ENCODE data around the gene KRT79. TPM values are rescaled to one million over a fixed set of nuclear protein-coding genes. Genes with fewer than 3 reads are reported as not detected.

KRT79 gene
- total and polyA plus RNA-seq, 2 of the 8 experiments (the other 6 are each of a cell fraction or from before 2014, with no cell fraction given), result not detected

- no peak for TF ChIP-seq SIN3A (conservative IDR thresholded peaks at IDR 0.05 in 1 of 2, IDR thresholded peaks at IDR 0.05 in 1 of 2; ENCODE audit: low read depth in 1 of 2, low read length in 2 of 2)
- no peak for TF ChIP-seq SRF (IDR thresholded peaks at IDR 0.05; ENCODE audit: low read depth, low read length)
- no peak for TF ChIP-seq RXRA (IDR thresholded peaks at IDR 0.05; ENCODE audit: insufficient read depth, low read depth, low read length)
- no peak for TF ChIP-seq CHD2 (IDR thresholded peaks at IDR 0.05; ENCODE audit: low read length)
- no peak for TF ChIP-seq EP300 (IDR thresholded peaks at IDR 0.05; ENCODE audit: borderline replicate concordance in 1 of 2, low read depth in 2 of 2, low read length in 2 of 2)
- no peak for TF ChIP-seq SP1 (IDR thresholded peaks at IDR 0.05; ENCODE audit: low read depth, low read length)
- TF ChIP-seq KDM1A (IDR thresholded peaks at IDR 0.05; ENCODE audit: borderline replicate concordance, low read length), result no peak
- no peak for TF ChIP-seq PHF8 (conservative IDR thresholded peaks at IDR 0.05; ENCODE audit: low read depth, low read length)
- H2BK20ac ChIP-seq (ENCODE audit: low read length), result no peak overlapping the region
- H3K79me1 ChIP-seq (ENCODE audit: low read depth, low read length), result no peaks in the 10 kb centered on the region
- H3K4me2 ChIP-seq (ENCODE audit: insufficient read depth in 1 of 2, low read depth in 2 of 2, low read length in 2 of 2), result no peak overlapping the region
- no peak overlapping the region for H3K4me3 ChIP-seq (ENCODE audit: extremely low read depth in 1 of 4, insufficient read depth in 2 of 4, low read depth in 3 of 4, low read length in 4 of 4)
- 75% methylated on average over 7 of the region's 7 CpGs; no CpG with 5 or more reads in 1 of the 2 experiments for WGBS, 2 experiments (ENCODE audit: extremely low coverage in 1 of 2, insufficient coverage in 1 of 2, insufficient read length in 1 of 2, insufficient replicate concordance in 2 of 2, low coverage in 1 of 2, low lambda C conversion rate in 2 of 2, missing lambda C conversion rate in 1 of 2)
- H2BK15ac ChIP-seq (ENCODE audit: low read length), result no peak overlapping the region
- no peak overlapping the region for H3K18ac ChIP-seq (ENCODE audit: extremely low read depth, low read length)
- no peak overlapping the region; the same call in 1 of the 2 replicates for H2AFZ ChIP-seq (ENCODE audit: low read length)
- no peak overlapping the region for H3K4ac ChIP-seq (replicated peaks; ENCODE audit: insufficient read length, low read depth, low read length)
- H4K5ac ChIP-seq (ENCODE audit: insufficient read length, low read depth, low read length), result no peak overlapping the region
- H3K9me3 ChIP-seq (ENCODE audit: insufficient read depth in 2 of 2, low read depth in 1 of 2, low read length in 1 of 2), result no peaks in the 10 kb centered on the region
- no peak overlapping the region for H3K56ac ChIP-seq (replicated peaks; ENCODE audit: insufficient read length, low read depth, low read length)
- H3K79me2 ChIP-seq (ENCODE audit: control insufficient read depth in 1 of 2, insufficient read depth in 2 of 2, low read length in 2 of 2), result no peaks in the 10 kb centered on the region
- H4K91ac ChIP-seq (replicated peaks; ENCODE audit: insufficient read length, low read length), result no peak overlapping the region
- H3K4me1 ChIP-seq (replicated peaks in 1 of 4; ENCODE audit: control insufficient read depth in 3 of 4, insufficient read depth in 4 of 4, low read length in 3 of 4), result no peaks in the 10 kb centered on the region
- H3K27me3 ChIP-seq (replicated peaks in 1 of 4; ENCODE audit: control insufficient read depth in 3 of 4, extremely low read depth in 1 of 4, insufficient read depth in 3 of 4, low read length in 3 of 4), result no peaks in the 10 kb centered on the region
- no peaks in the 10 kb centered on the region for H3K23me2 ChIP-seq (ENCODE audit: low read depth, low read length)
- CTCF ChIA-PET (ENCODE audit: partially characterized antibody), result interaction anchor here (0.7 to 1.2 kb wide), 3 partner anchors 11 to 412 kb away, joined by 3 read pairs; no protein-coding TSS in a partner anchor
- no peak overlapping the region for H3K14ac ChIP-seq (ENCODE audit: insufficient read length)
- no peak overlapping the region for H2BK12ac ChIP-seq (ENCODE audit: low read depth, low read length)
- DNase-seq (ENCODE audit: low read depth in 1 of 2, low spot score in 2 of 2) (no peak), FAIRE-seq (no peak)
- POLR2A ChIA-PET (ENCODE audit: partially characterized antibody), result no interaction called here
- no peaks in the 10 kb centered on the region for H3K36me3 ChIP-seq (ENCODE audit: control insufficient read depth in 2 of 4, insufficient read depth in 4 of 4, low read length in 3 of 4)
- H4K20me1 ChIP-seq (replicated peaks in 1 of 2; ENCODE audit: control insufficient read depth in 1 of 2, insufficient read depth in 2 of 2, low read length in 2 of 2), result no peaks in the 10 kb centered on the region
- H3K23ac ChIP-seq (ENCODE audit: insufficient read length), result no peak overlapping the region
- no peak overlapping the region for H3K27ac ChIP-seq (ENCODE audit: low read depth, low read length)
- no peak overlapping the region for H2BK5ac ChIP-seq (ENCODE audit: low read depth, low read length)
- H4K8ac ChIP-seq (ENCODE audit: extremely low read depth, insufficient read depth, low read length), result no peak overlapping the region; the same call in 1 of the 2 replicates
- no peak overlapping the region for H2BK120ac ChIP-seq (replicated peaks; ENCODE audit: low read depth, low read length)
- H2AK5ac ChIP-seq (ENCODE audit: low read depth, low read length), result no peak overlapping the region
- no peak overlapping the region for H3K9ac ChIP-seq (replicated peaks in 1 of 4; ENCODE audit: extremely low read depth in 1 of 4, low read depth in 3 of 4, low read length in 3 of 4)
Observed at GRCh38 chr12:52818887-52819420, 15.2 kb downstream of the KRT79 start.

Measured in H1 (cell line).